ENCODE data around the gene SFXN5. TPM values are rescaled to one million over a fixed set of nuclear protein-coding genes. Genes with fewer than 3 reads are reported as not detected.

Gene SFXN5
- total RNA-seq, 1 experiment from 2014 or later = 15.2 TPM

- H3F3A ChIP-seq (ENCODE audit: insufficient read depth, low read depth) = no peaks in the 10 kb centered on the region
- H3K4me3 ChIP-seq = no peak overlapping the region
- TF ChIP-seq EZH2 (IDR thresholded peaks at IDR 0.05; ENCODE audit: low read depth) (no peak), CTCF (conservative IDR thresholded peaks at IDR 0.05) (no peak)
- H3K9me3 ChIP-seq (ENCODE audit: insufficient read depth, low read depth) = no peaks in the 10 kb centered on the region
- no peak overlapping the region for H3K27ac ChIP-seq
- no peaks in the 10 kb centered on the region for H3K79me2 ChIP-seq (ENCODE audit: low read depth)
- ChIA-PET CTCF (no interaction called here), POLR2A (ENCODE audit: unreplicated experiment) (no interaction called here)
- H3K36me3 ChIP-seq (ENCODE audit: low read depth) = no peaks in the 10 kb centered on the region
- no peaks in the 10 kb centered on the region for H3K27me3 ChIP-seq (ENCODE audit: insufficient read depth, low read depth)
- no peak overlapping the region for H3K4me2 ChIP-seq
- BruUV-seq (replicated peaks) = no TSS peak
- intact Hi-C loops (cut with micrococcal nuclease; ENCODE audit: unreplicated experiment) = no loop called here
- peaks cover 6% of the 10 kb centered on the region; the same call in 1 of the 2 replicates for H3K4me1 ChIP-seq (replicated peaks; ENCODE audit: insufficient read depth)
- no peaks in the 10 kb centered on the region for H4K20me1 ChIP-seq (ENCODE audit: insufficient read depth)
- DNase-seq = no peak
- no peaks in the 10 kb centered on the region for H3K9me2 ChIP-seq (ENCODE audit: insufficient read depth)
- no peak overlapping the region for H2AFZ ChIP-seq
These were observed 70.5 kb downstream of the SFXN5 start for GRCh38 chr2:73000808-73001570.

- Histone ChIP-seq H3K9me3 (ENCODE audit: insufficient read depth, low read depth) (no peaks in the 10 kb centered on the region), H3K9me2 (ENCODE audit: insufficient read depth) (no peaks in the 10 kb centered on the region), H2AFZ (no peak overlapping the region), H3K79me2 (ENCODE audit: low read depth) (no peaks in the 10 kb centered on the region), H3K4me2 (0 out of 2 replicates have a peak overlapping the region, but pooled peaks have one; percentile 11), H3K36me3 (ENCODE audit: low read depth) (no peaks in the 10 kb centered on the region), H3K4me3 (no peak overlapping the region), H4K20me1 (ENCODE audit: insufficient read depth) (no peaks in the 10 kb centered on the region), H3F3A (ENCODE audit: insufficient read depth, low read depth) (no peaks in the 10 kb centered on the region), H3K27me3 (ENCODE audit: insufficient read depth, low read depth) (no peaks in the 10 kb centered on the region), H3K4me1 (replicated peaks; ENCODE audit: insufficient read depth) (peaks cover 6% of the 10 kb centered on the region; the same call in 1 of the 2 replicates), H3K27ac (no peak overlapping the region)
- intact Hi-C loops (cut with micrococcal nuclease; ENCODE audit: unreplicated experiment) = no loop called here
- POLR2A ChIA-PET (ENCODE audit: unreplicated experiment) = interaction anchor here (0.6 kb wide), 1 partner anchor 112 kb away, joined by 3 read pairs; no protein-coding TSS in a partner anchor
- no TSS peak for BruUV-seq (replicated peaks)
- peak in 1 of 2 experiments; percentile 14 for DNase-seq
- CTCF ChIA-PET = no interaction called here
- TF ChIP-seq EZH2 (IDR thresholded peaks at IDR 0.05; ENCODE audit: low read depth) = no peak
- TF ChIP-seq CTCF (conservative IDR thresholded peaks at IDR 0.05) = no peak
These were observed 71.5 kb downstream of the SFXN5 start for GRCh38 chr2:72999729-73000725.

- no peaks in the 10 kb centered on the region for H3K36me3 ChIP-seq (ENCODE audit: low read depth)
- H3K9me3 ChIP-seq (ENCODE audit: insufficient read depth, low read depth) = no peaks in the 10 kb centered on the region
- no peaks in the 10 kb centered on the region for H3K9me2 ChIP-seq (ENCODE audit: insufficient read depth)
- H3F3A ChIP-seq (ENCODE audit: insufficient read depth, low read depth) = no peaks in the 10 kb centered on the region
- intact Hi-C loops (cut with micrococcal nuclease; ENCODE audit: unreplicated experiment) = no loop called here
- no TSS peak for BruUV-seq (replicated peaks)
- no peaks in the 10 kb centered on the region for H3K27me3 ChIP-seq (ENCODE audit: insufficient read depth, low read depth)
- no peak for DNase-seq
- no peak overlapping the region for H2AFZ ChIP-seq
- H3K27ac ChIP-seq = no peak overlapping the region
- H3K79me2 ChIP-seq (ENCODE audit: low read depth) = no peaks in the 10 kb centered on the region
- H3K4me1 ChIP-seq (replicated peaks; ENCODE audit: insufficient read depth) = peaks cover 6% of the 10 kb centered on the region; the same call in 1 of the 2 replicates
- H3K4me3 ChIP-seq = no peak overlapping the region
- CTCF ChIA-PET = no interaction called here
- POLR2A ChIA-PET (ENCODE audit: unreplicated experiment) = no interaction called here
- no peak overlapping the region for H3K4me2 ChIP-seq
- no peaks in the 10 kb centered on the region for H4K20me1 ChIP-seq (ENCODE audit: insufficient read depth)
- TF ChIP-seq EZH2 (IDR thresholded peaks at IDR 0.05; ENCODE audit: low read depth) = no peak
- TF ChIP-seq CTCF (conservative IDR thresholded peaks at IDR 0.05) = no peak
These were observed 72.8 kb downstream of the SFXN5 start for GRCh38 chr2:72998724-72999123.

Data from PC-9 (cell line).